OCI-LY1 (cell line): ENCODE data around the gene TBC1D7.

Experiments used
- H2AFZ ChIP-seq: fragments of 200-600 bp; sonication (generic), shearing (Covaris generic); 2 replicates; pipeline ENCODE4 v1.6.0; 2014; ENCODE audit warnings: antibody characterized with exemption, mild to moderate bottlenecking, low read length
- H3F3A ChIP-seq: fragments of 200-600 bp; sonication (generic), shearing (Covaris generic); 2 replicates; pipeline ENCODE4 v1.6.0; 2014; ENCODE audit warnings: mild to moderate bottlenecking, antibody characterized with exemption, low read length, moderate library complexity; ENCODE audit not compliant: insufficient read depth
- H3K27ac ChIP-seq: fragments of 200-600 bp; sonication (generic); 2 replicates; pipeline ENCODE4 v1.5.1; 2014; ENCODE audit warnings: low read length, mixed run types, mild to moderate bottlenecking, low read depth; ENCODE audit not compliant: poor library complexity, severe bottlenecking
- H3K27me3 ChIP-seq: fragments of 200-600 bp; sonication (generic); 2 replicates; pipeline ENCODE4 v1.6.0; 2014; ENCODE audit warnings: antibody characterized with exemption, mild to moderate bottlenecking, low read length, moderate library complexity; ENCODE audit not compliant: insufficient read depth
- H3K36me3 ChIP-seq: fragments of 200-600 bp; sonication (generic); 2 replicates; pipeline ENCODE4 v1.6.1; 2014; ENCODE audit warnings: mild to moderate bottlenecking, antibody characterized with exemption, low read length, moderate library complexity, mixed read lengths; ENCODE audit not compliant: insufficient read depth
- H3K4me1 ChIP-seq: fragments of 200-600 bp; sonication (generic); 2 replicates; pipeline ENCODE4 v1.5.1; 2014; ENCODE audit warnings: mild to moderate bottlenecking, low read length, moderate library complexity; ENCODE audit not compliant: insufficient read depth, severe bottlenecking
- H3K4me2 ChIP-seq: fragments of 200-600 bp; sonication (generic), shearing (Covaris generic); 2 replicates; pipeline ENCODE4 v1.6.1; 2014; ENCODE audit warnings: low read length
- H3K4me3 ChIP-seq: fragments of 200-600 bp; sonication (generic); 2 replicates; pipeline ENCODE4 v1.5.1; 2014; ENCODE audit warnings: low read length, low read depth, mild to moderate bottlenecking, mixed read lengths; ENCODE audit not compliant: poor library complexity, severe bottlenecking
- H3K79me2 ChIP-seq: fragments of 200-600 bp; shearing (Covaris generic); 2 replicates; pipeline ENCODE4 v1.6.1; 2016; ENCODE audit warnings: mixed run types, low read length, mixed read lengths; ENCODE audit not compliant: insufficient read depth
- H3K9ac ChIP-seq: fragments of 200-600 bp; sonication (generic), shearing (Covaris generic); 2 replicates; pipeline ENCODE4 v1.6.1; 2014; ENCODE audit warnings: mild to moderate bottlenecking, low read length, mixed read lengths
- H3K9me2 ChIP-seq: fragments of 200-600 bp; sonication (generic), shearing (Covaris generic); 2 replicates; pipeline ENCODE4 v1.6.1; 2014; ENCODE audit warnings: low read depth, mild to moderate bottlenecking, low read length, mixed read lengths
- H3K9me3 ChIP-seq: fragments of 200-600 bp; shearing (Covaris generic); 2 replicates; pipeline ENCODE4 v1.6.1; 2014; ENCODE audit warnings: low read length, mixed read lengths
- H4K20me1 ChIP-seq: fragments of 200-600 bp; sonication (generic), shearing (Covaris generic); 2 replicates; pipeline ENCODE4 v1.6.0; 2016; ENCODE audit warnings: mild to moderate bottlenecking, low read length; ENCODE audit not compliant: insufficient read depth
- CTCF ChIP-seq: fragments of 200-600 bp; sonication (generic), shearing (Covaris generic); IDR thresholded peaks from 2 replicates; pipeline ENCODE4 v1.5.1; 2017; ENCODE audit warnings: mild to moderate bottlenecking, antibody characterized with exemption, low read length, moderate library complexity, mixed read lengths
- EZH2 ChIP-seq: fragments of 200-600 bp; sonication (generic), shearing (Covaris generic); IDR thresholded peaks from 2 replicates; pipeline ENCODE4 v1.8.0; 2017; ENCODE audit warnings: borderline replicate concordance, mixed run types, mild to moderate bottlenecking, antibody characterized with exemption, low read length, moderate library complexity, mixed read lengths

Gene TBC1D7

GRCh38 chr6:13373919-13374318 is 45.6 kb upstream of the TBC1D7 start:
- Histone ChIP-seq H3K4me3 (no peak overlapping the region), H4K20me1 (no peaks in the 10 kb centered on the region), H2AFZ (no peak overlapping the region), H3K36me3 (no peaks in the 10 kb centered on the region), H3K9ac (no peak overlapping the region), H3K9me2 (no peaks in the 10 kb centered on the region), H3K4me1 (peaks cover 22% of the 10 kb centered on the region), H3K27ac (no peak overlapping the region), H3K79me2 (no peaks in the 10 kb centered on the region), H3K27me3 (no peaks in the 10 kb centered on the region), H3K9me3 (no peaks in the 10 kb centered on the region), H3F3A (no peaks in the 10 kb centered on the region), H3K4me2 (no peak overlapping the region)
- TF ChIP-seq CTCF: no peak
- TF ChIP-seq EZH2: no peak

GRCh38 chr6:13373488-13373886 is 45.1 kb upstream of the TBC1D7 start:
- Histone ChIP-seq H3K4me1 (peaks cover 18% of the 10 kb centered on the region), H3K27ac (no peak overlapping the region), H3K4me3 (no peak overlapping the region), H3K4me2 (no peak overlapping the region), H2AFZ (no peak overlapping the region), H3K27me3 (no peaks in the 10 kb centered on the region), H3K9me3 (no peaks in the 10 kb centered on the region), H3K9ac (no peak overlapping the region), H3F3A (no peaks in the 10 kb centered on the region), H3K79me2 (no peaks in the 10 kb centered on the region), H4K20me1 (no peaks in the 10 kb centered on the region), H3K36me3 (no peaks in the 10 kb centered on the region), H3K9me2 (no peaks in the 10 kb centered on the region)
- TF ChIP-seq EZH2 (no peak), CTCF (no peak)

GRCh38 chr6:13372688-13373487 is 44.6 kb upstream of the TBC1D7 start:
- Histone ChIP-seq H3K9ac (no peak overlapping the region), H3K4me1 (peaks cover 12% of the 10 kb centered on the region), H3K27ac (no peak overlapping the region), H4K20me1 (no peaks in the 10 kb centered on the region), H3K9me3 (no peaks in the 10 kb centered on the region), H3F3A (no peaks in the 10 kb centered on the region), H3K9me2 (no peaks in the 10 kb centered on the region), H3K4me3 (no peak overlapping the region), H3K4me2 (no peak overlapping the region), H3K36me3 (no peaks in the 10 kb centered on the region), H3K27me3 (no peaks in the 10 kb centered on the region), H2AFZ (no peak overlapping the region), H3K79me2 (no peaks in the 10 kb centered on the region)
- no peak for TF ChIP-seq CTCF
- TF ChIP-seq EZH2: no peak
